ENCODE results near the gene MDP1. TPM values are rescaled to one million over a fixed set of nuclear protein-coding genes. Genes with fewer than 3 reads are reported as not detected.
A peak's percentile ranks its signal among the peaks of the same experiment; 100 is the strongest.

The MDP1 gene
- total RNA-seq, 2 donors from 2014 or later: 21.0 to 25.0 TPM

DNA sequence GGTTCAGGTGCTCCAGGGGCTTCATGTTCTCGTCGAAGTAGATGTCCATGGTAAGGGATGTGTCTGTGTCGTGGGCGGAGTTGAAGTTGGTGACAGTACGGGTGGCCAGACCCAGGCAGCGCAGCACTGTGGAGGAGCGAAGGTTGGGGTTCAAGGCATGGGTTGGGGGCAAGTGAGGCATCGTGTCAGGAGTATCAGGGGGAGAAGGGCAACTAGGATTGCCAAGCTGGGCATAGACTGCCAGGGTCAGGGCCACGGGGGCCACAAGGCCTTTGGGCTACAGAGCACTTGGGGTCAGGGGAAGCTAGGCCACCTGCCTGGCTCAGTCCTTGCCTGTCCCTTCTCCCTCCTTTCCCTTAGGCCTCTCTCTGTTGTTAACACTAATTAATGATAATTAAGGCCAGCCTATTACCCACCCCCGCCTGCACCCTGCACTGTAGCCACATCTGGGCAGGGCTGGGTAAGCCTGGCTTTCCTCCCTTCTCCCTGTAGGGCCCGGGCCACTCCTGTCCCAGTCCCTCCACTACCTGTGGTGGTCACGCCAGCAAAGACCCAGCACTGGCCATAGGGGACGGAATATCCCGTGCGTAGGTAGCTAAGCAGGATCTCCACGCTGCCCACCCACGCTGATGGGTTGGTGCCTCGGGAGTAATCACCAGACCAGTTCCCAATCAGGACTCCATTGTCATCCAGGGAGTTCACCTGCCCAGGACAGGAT, 42.8 kb upstream of the MDP1 start:
- Histone ChIP-seq H3K9me3 (ENCODE audit: control insufficient read depth, low read length) (no peaks in the 10 kb centered on the region), H3K9ac (ENCODE audit: extremely low read depth, low read length, poor library complexity, severe bottlenecking) (no peak overlapping the region), H3K4me3 (ENCODE audit: low read length) (no peak overlapping the region), H3K36me3 (ENCODE audit: control insufficient read depth, insufficient read depth, low read length) (no peaks in the 10 kb centered on the region), H3K27ac (ENCODE audit: low read depth, low read length) (no peak overlapping the region), H3K27me3 (ENCODE audit: control insufficient read depth, insufficient read depth, low read length, poor library complexity, severe bottlenecking) (no peaks in the 10 kb centered on the region), H3K4me1 (ENCODE audit: control insufficient read depth, insufficient read depth, low read length) (no peaks in the 10 kb centered on the region)
- no peaks in the 10 kb centered on the region for H3K9me3 Mint-ChIP-seq
- H3K27me3 Mint-ChIP-seq (ENCODE audit: insufficient read depth): no peaks in the 10 kb centered on the region
- TF ChIP-seq, protein P1, sequence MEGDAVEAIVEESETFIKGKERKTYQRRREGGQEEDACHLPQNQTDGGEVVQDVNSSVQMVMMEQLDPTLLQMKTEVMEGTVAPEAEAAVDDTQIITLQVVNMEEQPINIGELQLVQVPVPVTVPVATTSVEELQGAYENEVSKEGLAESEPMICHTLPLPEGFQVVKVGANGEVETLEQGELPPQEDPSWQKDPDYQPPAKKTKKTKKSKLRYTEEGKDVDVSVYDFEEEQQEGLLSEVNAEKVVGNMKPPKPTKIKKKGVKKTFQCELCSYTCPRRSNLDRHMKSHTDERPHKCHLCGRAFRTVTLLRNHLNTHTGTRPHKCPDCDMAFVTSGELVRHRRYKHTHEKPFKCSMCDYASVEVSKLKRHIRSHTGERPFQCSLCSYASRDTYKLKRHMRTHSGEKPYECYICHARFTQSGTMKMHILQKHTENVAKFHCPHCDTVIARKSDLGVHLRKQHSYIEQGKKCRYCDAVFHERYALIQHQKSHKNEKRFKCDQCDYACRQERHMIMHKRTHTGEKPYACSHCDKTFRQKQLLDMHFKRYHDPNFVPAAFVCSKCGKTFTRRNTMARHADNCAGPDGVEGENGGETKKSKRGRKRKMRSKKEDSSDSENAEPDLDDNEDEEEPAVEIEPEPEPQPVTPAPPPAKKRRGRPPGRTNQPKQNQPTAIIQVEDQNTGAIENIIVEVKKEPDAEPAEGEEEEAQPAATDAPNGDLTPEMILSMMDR (conservative IDR thresholded peaks at IDR 0.05): no peak
- H3K36me3 Mint-ChIP-seq (ENCODE audit: low read depth): peaks cover 4% of the 10 kb centered on the region
- H3K4me1 Mint-ChIP-seq: no peaks in the 10 kb centered on the region
- peak overlapping the region; percentile 9 for H3K27ac Mint-ChIP-seq
- H3K4me3 Mint-ChIP-seq: no peak overlapping the region
- no peak for DNase-seq
- WGBS, 2 experiments (ENCODE audit: insufficient coverage in 1 of 2, insufficient read length in 1 of 2): 84 to 92% methylated on average over 14 to 18 of the region's 18 CpGs

DNA sequence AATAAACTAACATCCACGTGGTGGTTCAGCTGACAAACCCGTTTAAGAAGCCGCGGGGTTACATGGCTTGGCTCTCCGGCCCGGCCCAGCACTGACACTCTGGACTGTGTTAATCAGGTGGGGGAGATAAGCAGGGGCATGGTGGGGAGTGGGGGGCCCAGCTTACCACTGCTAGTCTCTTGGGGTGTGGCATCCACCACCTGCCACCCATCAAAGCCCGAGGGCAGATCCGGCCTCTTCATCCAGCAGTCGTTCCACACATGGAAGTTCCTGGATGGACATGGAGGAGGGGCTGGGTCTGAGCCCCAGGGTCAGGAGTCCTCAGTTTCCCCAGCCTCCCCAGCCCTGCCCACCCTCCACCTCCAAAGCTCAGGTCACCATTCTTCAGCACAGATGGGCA, 42.3 kb upstream of the MDP1 start:
- Mint-ChIP-seq H3K36me3 (ENCODE audit: low read depth) (peaks cover 4% of the 10 kb centered on the region), H3K4me3 (no peak overlapping the region), H3K27me3 (ENCODE audit: insufficient read depth) (no peaks in the 10 kb centered on the region), H3K4me1 (no peaks in the 10 kb centered on the region), H3K9me3 (no peaks in the 10 kb centered on the region), H3K27ac (no peak overlapping the region)
- TF ChIP-seq, protein P1 (conservative IDR thresholded peaks at IDR 0.05): no peak
- Histone ChIP-seq H3K36me3 (ENCODE audit: control insufficient read depth, insufficient read depth, low read length) (no peaks in the 10 kb centered on the region), H3K27ac (ENCODE audit: low read depth, low read length) (no peak overlapping the region), H3K9ac (ENCODE audit: extremely low read depth, low read length, poor library complexity, severe bottlenecking) (no peak overlapping the region), H3K4me1 (ENCODE audit: control insufficient read depth, insufficient read depth, low read length) (no peaks in the 10 kb centered on the region), H3K9me3 (ENCODE audit: control insufficient read depth, low read length) (no peaks in the 10 kb centered on the region), H3K27me3 (ENCODE audit: control insufficient read depth, insufficient read depth, low read length, poor library complexity, severe bottlenecking) (no peaks in the 10 kb centered on the region), H3K4me3 (ENCODE audit: low read length) (no peak overlapping the region)
- WGBS, 2 experiments (ENCODE audit: insufficient coverage in 1 of 2, insufficient read length in 1 of 2): 97 to 100% methylated on average over 2 to 9 of the region's 9 CpGs
- DNase-seq: no peak

DNA sequence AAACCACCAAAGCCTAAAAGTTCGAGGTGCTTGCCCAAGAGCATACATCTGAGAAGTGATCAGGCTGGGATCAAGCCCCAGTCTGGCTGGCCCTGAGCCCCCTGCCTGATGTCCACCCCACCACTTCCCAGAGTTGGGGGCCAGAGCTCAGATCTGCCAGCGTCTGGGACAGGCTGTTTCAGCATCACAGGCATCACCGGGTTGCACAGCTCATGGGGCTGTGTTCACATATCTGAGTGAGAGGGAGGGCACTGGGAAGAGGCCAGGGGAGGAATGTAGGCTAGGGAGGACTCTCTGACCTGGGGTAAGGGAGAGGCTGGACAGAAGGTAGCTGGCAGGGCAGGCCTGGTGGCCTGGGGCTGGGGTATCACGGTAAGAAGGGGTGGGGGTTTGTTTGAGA, 41.1 kb upstream of the MDP1 start:
- Histone ChIP-seq H3K27ac (ENCODE audit: low read depth, low read length) (no peak overlapping the region), H3K36me3 (ENCODE audit: control insufficient read depth, insufficient read depth, low read length) (no peaks in the 10 kb centered on the region), H3K4me1 (ENCODE audit: control insufficient read depth, insufficient read depth, low read length) (no peaks in the 10 kb centered on the region), H3K9me3 (ENCODE audit: control insufficient read depth, low read length) (no peaks in the 10 kb centered on the region), H3K27me3 (ENCODE audit: control insufficient read depth, insufficient read depth, low read length, poor library complexity, severe bottlenecking) (no peaks in the 10 kb centered on the region), H3K4me3 (ENCODE audit: low read length) (no peak overlapping the region), H3K9ac (ENCODE audit: extremely low read depth, low read length, poor library complexity, severe bottlenecking) (no peak overlapping the region)
- peaks cover 4% of the 10 kb centered on the region for H3K36me3 Mint-ChIP-seq (ENCODE audit: low read depth)
- TF ChIP-seq, protein P1 (conservative IDR thresholded peaks at IDR 0.05): no peak
- H3K27me3 Mint-ChIP-seq (ENCODE audit: insufficient read depth): no peaks in the 10 kb centered on the region
- DNase-seq: no peak
- no peaks in the 10 kb centered on the region for H3K9me3 Mint-ChIP-seq
- H3K4me1 Mint-ChIP-seq: no peaks in the 10 kb centered on the region
- no peak overlapping the region for H3K27ac Mint-ChIP-seq
- whole genome bisulfite sequencing, 2 experiments (ENCODE audit: insufficient coverage in 1 of 2, insufficient read length in 1 of 2): 87 to 100% methylated on average over 2 to 4 of the region's 4 CpGs
- no peak overlapping the region for H3K4me3 Mint-ChIP-seq

Data from endodermal cell (in vitro differentiated cells).